HG03439 (cell line): ENCODE data around the gene SPDL1.
A peak's percentile ranks its signal among the peaks of the same experiment; 100 is the strongest.
"Not testable (repeated sequence)": the region's sequence is repeated elsewhere in the genome, so short reads cannot be mapped to it uniquely, and the experiment has no call there.

Experiments
- ATAC-seq: cut with Tn5 transposase; IDR thresholded peaks from one replicate; pipeline ENCODE4 v1.9.1; 2021; ENCODE audit warnings: mild to moderate bottlenecking, moderate library complexity; ENCODE audit not compliant: unreplicated experiment

The SPDL1 gene

GRCh38 chr5:169574134-169574646 lies 9.4 kb upstream of the SPDL1 start:
- no peak for ATAC-seq

- ATAC-seq: no peak
Observed at GRCh38 chr5:169576181-169576598, 7.4 kb upstream of the SPDL1 start.

- no peak for ATAC-seq
Observed at GRCh38 chr5:169577951-169578350, 5.6 kb upstream of the SPDL1 start.

DNA sequence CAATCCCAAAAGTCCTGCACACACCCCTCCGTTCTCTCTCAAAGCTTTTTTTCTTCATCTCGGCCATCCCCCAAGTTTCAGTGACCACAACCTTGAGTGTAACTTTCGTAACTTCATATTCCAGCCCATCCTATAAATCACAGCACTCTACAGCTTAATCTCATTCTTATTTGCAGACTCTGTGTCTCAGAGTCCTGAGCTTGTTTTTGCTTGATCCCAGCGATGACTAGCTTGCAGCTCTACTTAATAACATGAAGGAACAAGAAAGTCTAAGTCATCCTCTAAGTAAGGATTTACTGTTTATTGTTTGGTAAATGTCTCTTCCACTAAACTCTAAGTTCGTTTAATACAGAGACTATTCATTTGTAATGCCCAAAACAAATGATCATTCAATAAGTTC lies 2.6 kb upstream of the SPDL1 start:
- no peak for ATAC-seq

DNA sequence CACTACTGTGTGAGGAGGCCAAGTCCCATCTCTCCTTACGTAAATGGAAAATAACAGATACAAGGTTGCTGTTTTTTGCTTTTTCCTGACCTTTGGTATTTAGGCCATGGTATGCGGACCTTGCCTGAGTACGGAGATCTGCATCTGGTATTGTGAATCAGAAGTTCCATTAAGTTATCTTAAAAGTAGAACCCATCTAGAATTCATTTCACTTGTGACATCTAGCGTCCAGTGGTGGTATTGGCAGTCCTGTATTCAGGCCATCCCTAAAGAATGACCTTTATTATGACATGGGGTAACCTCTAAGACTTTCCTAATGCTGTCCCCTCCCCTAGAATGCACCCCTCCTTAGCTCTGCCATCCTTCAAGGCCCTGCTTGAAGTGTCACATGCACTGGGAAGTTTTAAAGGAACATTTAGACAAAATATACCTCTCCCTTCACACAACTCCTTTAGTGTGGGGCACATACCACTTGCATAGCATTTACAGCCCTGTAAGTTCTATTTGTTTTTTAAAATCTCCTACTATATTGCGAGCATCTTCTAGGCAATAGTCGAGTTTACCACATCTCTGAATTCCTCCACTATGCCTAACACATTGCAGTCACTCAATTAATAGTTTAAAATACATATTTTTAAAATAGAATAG lies 1.9 kb upstream of the SPDL1 start:
- peak; percentile 32 for ATAC-seq

DNA sequence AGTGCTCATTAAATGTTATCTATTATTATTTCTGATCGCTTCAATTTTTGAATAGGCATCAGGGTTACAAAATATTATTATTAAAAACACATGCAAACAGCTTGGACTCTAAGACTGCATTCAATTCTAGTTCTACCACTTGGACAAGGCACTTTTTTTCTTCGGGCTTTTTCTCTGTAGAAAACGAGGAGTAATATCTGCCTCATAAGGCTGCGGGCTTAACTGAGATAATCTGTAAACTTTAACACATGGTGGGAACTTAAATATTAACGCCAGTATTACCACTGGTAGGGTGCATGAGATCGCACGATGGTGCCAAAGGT lies 511 bp upstream of the SPDL1 start:
- ATAC-seq: no peak

DNA sequence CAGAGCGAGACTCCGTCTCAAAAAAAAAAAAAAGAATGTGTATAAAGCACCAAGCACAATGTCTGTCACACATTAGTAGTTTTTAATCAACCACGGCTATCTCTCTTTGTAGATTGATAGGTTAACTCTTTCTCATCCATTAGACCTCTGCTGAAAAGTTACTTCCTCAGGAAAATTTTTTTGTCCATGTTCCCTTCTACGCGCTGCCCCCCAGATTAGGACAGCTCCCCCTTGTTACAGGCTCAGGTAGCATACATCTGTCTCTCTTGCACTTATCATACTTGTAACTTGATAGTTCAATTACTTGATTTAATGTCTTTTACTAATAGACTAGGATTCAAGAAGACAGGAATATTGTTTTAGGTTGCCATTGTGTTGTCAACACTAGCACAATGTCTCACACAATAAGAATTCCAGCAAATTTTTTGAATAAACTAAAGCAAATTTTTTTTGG lies 1.5 kb downstream of the SPDL1 start:
- ATAC-seq: no peak

DNA sequence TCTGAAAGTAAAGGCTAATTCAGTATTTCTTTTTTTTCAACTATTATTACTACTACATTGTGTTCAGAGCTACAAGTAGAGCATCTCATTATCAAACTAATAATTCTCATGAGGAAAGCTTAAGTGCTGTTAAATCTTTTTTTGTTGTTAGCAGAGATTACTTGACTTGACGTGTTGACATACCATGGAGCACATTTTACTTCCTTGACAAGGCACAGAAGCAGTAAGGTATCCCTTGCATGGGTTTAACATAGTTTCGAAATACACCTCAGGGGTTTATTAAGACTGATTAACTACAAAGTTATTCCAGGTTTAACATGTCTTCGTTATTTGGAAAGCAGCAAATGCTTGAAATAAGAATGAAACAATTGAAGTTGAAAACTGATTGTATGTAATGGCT lies 7.0 kb downstream of the SPDL1 start:
- ATAC-seq: no peak

DNA sequence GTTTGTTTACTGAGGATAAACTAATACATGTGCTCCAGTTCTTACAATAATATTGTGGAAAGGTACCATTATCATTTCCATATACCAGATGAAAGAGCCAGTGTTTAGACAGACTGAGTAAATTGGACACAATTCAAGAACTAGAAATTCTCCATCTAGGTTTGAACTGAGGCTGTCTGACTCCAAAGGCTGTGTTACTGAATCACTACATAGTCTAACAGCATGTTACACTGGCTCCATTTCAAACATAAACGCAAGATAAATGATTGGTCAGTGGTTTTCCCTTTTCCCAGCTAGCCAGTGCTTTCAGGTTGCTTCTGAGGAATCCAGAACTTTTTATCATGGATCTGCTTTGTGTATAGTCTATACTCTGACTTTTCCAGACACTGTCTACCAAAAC lies 8.1 kb downstream of the SPDL1 start:
- no peak for ATAC-seq

DNA sequence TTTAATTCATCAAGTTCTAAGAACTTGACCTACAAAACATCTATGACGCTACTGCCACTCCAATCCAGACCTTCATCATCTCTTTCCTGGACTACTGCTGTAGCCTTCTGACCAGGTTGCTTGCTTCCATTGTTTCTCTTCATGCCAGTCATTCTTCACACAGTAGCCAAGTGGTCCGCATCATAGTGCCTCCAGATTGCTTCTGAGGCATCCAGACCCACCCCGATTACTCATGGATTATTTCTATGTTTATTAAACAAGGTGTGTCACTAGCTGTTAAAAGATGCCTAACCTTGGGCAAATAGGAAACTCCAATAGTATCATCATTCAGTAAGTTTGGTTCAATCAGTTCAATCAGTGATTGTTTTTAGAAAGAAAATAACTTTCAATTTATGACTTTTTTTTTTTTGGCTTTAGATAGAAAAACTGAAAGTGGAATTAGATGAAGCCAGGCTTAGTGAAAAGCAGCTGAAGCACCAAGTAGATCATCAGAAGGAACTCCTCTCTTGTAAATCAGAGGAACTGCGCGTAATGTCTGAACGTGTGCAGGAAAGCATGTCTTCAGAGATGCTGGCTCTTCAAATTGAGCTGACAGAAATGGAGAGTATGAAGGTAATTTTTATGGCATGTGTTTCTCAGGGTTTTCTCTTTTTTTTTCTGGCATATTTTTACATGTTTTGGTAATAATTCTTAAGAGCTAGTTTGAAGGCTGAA lies 9.5 kb downstream of the SPDL1 start:
- ATAC-seq: no peak

DNA sequence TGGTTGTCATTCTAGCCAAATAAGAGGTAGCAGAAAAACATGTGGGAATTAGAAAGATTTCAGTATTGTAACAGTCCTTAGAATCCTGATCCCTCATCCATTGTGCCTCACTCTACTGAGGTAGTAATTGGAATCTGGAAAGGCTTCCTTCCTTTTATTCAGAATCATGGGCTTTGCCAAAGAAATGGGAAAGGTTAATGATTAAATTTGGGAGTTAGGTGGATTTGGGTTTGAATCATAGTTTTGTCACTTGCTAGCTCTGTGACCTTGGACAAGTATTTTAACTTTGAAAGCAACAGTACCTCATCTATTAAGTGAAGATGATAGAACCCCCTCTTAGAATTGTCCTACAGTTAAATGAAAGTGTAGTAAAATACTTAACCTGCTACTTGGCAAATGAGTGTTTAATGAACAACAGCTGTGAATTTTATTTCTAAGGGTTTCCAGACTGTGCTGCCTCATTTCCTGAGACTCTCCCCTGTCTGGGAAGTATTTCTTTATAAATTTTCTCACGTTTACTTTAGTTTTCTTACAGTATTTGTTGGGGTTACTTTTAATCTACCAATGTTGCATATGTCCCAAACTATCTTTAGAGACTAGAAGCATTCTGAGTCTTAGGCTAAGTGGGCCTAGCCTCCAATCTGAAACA lies 11.7 kb downstream of the SPDL1 start:
- ATAC-seq: no peak

DNA sequence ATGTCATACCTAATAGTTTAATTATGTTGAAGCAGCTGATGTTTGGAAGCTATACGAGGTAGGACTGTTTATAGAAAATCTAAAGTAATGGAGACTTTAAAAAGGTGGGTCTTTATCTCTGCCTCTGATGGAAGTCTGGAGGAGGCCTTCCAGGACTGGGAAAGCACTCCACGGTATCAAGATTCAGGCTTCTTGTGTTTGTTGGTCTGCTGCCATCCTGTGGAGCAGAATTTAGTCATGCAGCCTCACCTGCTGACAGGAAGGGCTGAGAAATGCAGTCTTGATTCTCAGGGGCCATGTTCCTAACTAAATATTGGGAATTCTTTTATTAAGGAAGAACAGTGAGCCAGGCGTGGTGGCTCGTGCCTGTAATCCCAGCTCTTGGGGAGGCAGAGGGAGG lies 15.9 kb downstream of the SPDL1 start:
- no peak for ATAC-seq

- no peak for ATAC-seq
Observed at GRCh38 chr5:169602535-169602934, 19.0 kb downstream of the SPDL1 start.

DNA sequence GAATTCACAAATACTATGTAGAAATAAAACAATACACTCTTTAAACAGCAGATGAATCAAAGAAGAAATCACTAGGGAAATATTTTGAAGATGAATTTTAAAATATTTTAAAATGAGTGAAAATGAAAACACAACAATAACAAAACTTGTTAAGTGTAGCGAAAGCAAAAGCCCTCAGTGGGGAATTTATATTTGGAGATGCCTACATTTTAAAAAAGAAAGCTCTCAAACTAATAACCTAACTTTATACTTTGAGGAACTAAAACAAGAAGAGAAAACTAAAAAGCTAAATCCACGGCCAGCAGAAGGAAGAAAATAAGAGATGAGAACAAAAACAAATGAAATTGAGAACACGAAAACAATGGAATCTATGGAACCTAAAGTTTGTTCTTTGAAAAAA lies 22.7 kb downstream of the SPDL1 start:
- ATAC-seq: no peak

DNA sequence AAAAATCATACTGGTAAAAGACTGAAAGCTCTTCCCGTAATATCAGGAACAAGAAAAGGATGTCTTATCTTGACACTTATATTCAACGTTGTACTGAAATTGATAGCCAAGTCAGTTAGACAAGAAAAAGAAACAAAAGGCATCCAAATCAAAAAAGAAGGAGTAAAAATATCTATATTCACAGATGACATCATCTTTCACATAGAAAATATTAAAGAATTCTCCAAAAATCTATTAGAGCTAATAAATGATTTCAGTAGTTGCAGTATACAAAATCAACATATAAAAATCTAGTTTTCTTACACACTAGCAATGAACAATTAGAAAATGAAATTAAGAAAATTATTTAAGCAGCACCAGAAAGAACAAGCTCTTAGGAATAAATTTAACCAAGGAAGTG lies 24.3 kb downstream of the SPDL1 start:
- ATAC-seq: no peak

GRCh38 chr5:169609716-169610115 lies 26.1 kb downstream of the SPDL1 start:
- ATAC-seq: no peak

DNA sequence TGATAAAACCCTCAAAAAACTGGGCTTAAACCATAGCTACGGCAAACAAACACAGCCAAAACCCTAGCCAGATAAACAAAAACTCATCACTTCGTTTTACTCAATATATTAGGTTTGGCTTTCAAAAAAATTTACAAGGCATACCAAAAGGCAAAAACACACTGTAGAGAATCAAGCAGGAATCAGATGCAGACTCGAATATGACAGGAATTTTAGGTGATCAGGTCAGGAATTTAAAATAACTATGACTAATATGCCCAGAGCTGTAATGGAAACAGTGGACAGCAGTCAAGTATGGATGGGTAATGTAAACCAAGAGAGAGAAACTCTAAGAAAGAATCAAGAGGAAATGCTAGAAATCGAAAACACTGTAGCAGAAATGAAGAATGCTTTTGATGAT lies 27.0 kb downstream of the SPDL1 start:
- ATAC-seq: no peak

- ATAC-seq: no peak
Observed at GRCh38 chr5:169615561-169615960, 32.0 kb downstream of the SPDL1 start.

- ATAC-seq: not testable (repeated sequence)
Observed at GRCh38 chr5:169624307-169624706, 40.7 kb downstream of the SPDL1 start.

GRCh38 chr5:169626779-169627178 lies 43.2 kb downstream of the SPDL1 start:
- ATAC-seq: no peak

DNA sequence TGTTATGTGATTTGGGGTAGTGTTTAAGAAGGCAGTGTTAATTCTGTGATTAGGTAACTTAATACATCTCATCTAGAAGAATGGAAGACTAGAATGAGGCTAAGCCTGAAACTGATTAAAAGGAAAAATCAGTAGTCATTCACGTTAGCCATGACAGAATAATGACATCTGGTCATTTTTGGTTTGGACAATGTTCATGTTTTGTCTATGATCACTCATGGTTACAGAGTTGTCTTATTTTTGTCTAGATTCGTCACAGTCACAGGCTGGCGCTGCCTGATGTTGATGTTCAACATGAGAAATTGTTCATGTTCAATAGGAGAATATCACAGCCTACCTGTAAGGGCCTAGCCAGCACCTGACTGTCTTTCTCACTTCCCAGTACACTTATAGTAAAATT lies 44.0 kb downstream of the SPDL1 start:
- ATAC-seq: no peak

- ATAC-seq: no peak
Observed at GRCh38 chr5:169628892-169629291, 45.3 kb downstream of the SPDL1 start.
